GM18520 (cell line): ENCODE results near the gene KLK10.
"Not testable (repeated sequence)": the region's sequence is repeated elsewhere in the genome, so short reads cannot be mapped to it uniquely, and the experiment has no call there.

Source experiments
- ATAC-seq: cut with Tn5 transposase; IDR thresholded peaks from one replicate; pipeline ENCODE4 v1.9.1; 2021; ENCODE audit not compliant: unreplicated experiment

Gene KLK10

DNA sequence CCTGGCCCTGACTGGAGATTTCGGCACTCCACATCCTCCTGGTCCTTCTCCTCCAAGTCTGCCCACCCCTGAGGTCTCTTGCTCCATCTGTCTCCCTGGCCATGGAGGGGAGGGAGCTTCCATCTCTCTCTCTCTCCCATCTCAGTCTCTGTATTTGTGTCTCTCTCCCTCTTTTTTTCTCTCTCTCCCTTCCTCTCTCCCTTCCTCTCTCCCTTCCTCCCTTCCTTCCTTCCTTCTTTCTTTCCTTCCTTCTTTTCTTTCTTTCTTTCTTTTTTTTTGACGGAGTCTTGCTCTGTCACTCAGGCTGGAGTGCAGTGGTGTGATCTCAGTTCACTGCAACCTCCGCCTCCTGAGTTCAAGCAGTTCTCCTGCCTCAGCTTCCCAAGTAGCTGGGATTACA lies 49.7 kb downstream of the KLK10 start:
- not testable (repeated sequence) for ATAC-seq

DNA sequence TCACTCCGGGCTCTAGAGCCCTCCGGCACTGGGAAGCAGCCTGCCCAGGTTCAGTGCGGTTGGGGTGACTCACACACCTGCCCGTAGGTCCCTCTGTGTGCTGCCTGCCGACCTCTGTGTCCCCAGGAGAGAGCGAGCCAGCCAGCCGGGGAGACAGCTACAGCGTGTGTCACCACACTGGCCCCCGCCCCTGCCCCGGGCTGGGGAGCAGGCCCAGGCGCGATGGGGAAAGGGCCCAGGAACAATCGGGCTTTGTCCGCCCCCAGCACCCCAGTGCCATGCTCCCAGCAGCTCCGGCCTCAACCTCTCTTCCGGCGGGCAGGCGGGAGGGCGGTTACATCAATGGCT lies 50.1 kb downstream of the KLK10 start, which contains the start of gene KLK6:
KLK6 (minus strand) TSS at position 179 of the 348 bp plus-strand sequence. CDS start 1,487 bp downstream, outside the sequence.
- ATAC-seq: no peak

DNA sequence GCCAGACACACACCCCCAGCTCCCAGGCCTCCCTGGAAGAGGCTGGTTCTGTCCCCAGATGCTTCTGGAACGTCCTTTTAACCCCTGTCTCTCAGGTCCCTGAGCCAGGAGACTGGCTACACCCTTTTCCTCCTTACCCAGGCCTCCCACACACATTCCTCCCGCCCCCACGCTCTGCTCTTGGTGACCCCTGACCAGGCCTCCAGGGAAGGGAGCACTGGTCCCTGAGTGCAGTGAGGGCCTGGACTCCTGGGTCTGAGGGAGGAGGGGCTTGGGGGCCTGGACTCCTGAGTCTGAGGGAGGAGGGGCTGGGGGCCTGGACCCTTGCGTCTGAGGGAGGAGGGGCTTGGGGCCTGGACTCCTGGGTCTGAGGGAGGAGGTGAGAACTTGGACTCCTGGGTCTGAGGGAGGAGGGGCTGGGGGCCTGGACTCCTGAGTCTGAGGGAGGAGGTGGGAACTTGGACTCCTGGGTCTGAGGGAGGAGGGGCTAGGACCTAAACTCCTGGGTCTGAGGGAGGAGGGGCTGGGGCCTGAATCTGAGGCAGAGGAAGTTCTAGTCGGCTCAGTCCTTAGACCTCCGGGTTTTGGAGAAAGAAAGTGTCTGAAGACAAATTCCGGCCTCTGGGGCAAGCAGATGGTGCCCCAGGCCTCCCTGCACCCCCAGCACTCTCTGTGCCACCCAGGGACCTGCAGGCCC lies 50.6 kb downstream of the KLK10 start:
- no peak for ATAC-seq

GRCh38 chr19:50967929-50968715 lies 51.4 kb downstream of the KLK10 start:
- no peak for ATAC-seq

DNA sequence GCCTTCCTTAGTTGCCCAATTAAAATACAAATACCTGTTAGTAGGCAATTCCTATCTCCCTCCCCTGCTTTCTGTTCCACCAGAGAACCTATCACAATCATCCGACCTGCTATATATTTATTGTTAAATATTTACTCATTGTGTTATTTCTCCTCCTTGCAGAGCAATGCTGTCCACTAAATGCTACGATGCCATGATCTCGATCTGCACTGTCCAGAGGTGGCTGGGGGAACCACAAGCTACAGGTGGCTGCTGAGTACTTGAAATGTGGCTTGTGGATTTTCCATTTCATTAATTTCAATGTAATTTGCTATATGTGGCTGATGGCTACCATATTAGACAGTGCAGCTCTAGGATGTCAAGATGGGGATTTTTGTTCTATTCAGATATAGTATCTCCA lies 55.2 kb downstream of the KLK10 start:
- ATAC-seq: no peak

- ATAC-seq: no peak
Measured at GRCh38 chr19:50963381-50963780, 56.1 kb downstream of the KLK10 start.
